HCT116 (cell line): ENCODE data around the gene DDX6. TPM values are rescaled to one million over a fixed set of nuclear protein-coding genes. Genes with fewer than 3 reads are reported as not detected.

Experiments
- ATAC-seq: fragments of 200-7000 bp; cut with Tn5 transposase; 2 replicates; pipeline ENCODE4 v1.9.1; 2020; ENCODE audit warnings: mild to moderate bottlenecking, moderate library complexity
- BruUV-seq: library from RNA; stranded (reverse); fragments of 400-500 nt; replicated peaks from 2 replicates; lab custom pipeline; 2021; lab: Mats Ljungman, UMichigan
- CTCF ChIA-PET: fragments of 300-600 bp; sonication (Branson Sonifier 250); formaldehyde crosslinking; loops from one replicate; lab custom pipeline; 2021; ENCODE audit warnings: antibody characterized with exemption; lab: Charles Lee
- POLR2A ChIA-PET: fragments of 300-600, 350-600 bp; sonication (Branson Sonifier 250); formaldehyde crosslinking; loops from one replicate; lab custom pipeline; 2021; ENCODE audit warnings: antibody characterized with exemption; lab: Charles Lee
- RAD21 ChIA-PET, 2 experiments: fragments of 300-600 bp; sonication (Branson Sonifier 250); formaldehyde crosslinking; loops; one replicate each; lab custom pipeline; 2023; ENCODE audit warnings: low total read pairs in 2 of 2; ENCODE audit not compliant: uncharacterized antibody in 2 of 2, unreplicated experiment in 2 of 2, low non-redundant PET in 1 of 2; lab: Charles Lee
- DNase-seq: peaks from one replicate; pipeline ENCODE4 v3.0.0-alpha.2; 2010; ENCODE audit warnings: low read depth, low spot score
- H2AFZ ChIP-seq: fragments of 200-600 bp; shearing (Covaris generic), sonication (generic); 2 replicates; pipeline ENCODE4 v1.6.1; 2017; ENCODE audit warnings: low read depth, mixed run types, mixed read lengths, antibody characterized with exemption, low read length; ENCODE audit not compliant: poor library complexity, severe bottlenecking
- H3K27ac ChIP-seq: 2 replicates; pipeline ENCODE4 v1.5.1; 2012; ENCODE audit warnings: low read depth, low read length
- H3K27me3 ChIP-seq: fragments of 200-600 bp; sonication (generic); 2 replicates; pipeline ENCODE4 v1.6.1; 2016; ENCODE audit warnings: mixed run types, low read length, mixed read lengths; ENCODE audit not compliant: insufficient read depth
- H3K36me3 ChIP-seq, 2 experiments: fragments of 200-500 bp in 1 of 2; fragments of 200-600 bp in 1 of 2; sonication (Bioruptor generic) in 1 of 2; sonication (generic) in 1 of 2; 2 replicates each; pipeline versions ENCODE4 v1.5.1 to v1.6.1; 2014 to 2016; ENCODE audit warnings: low read length in 2 of 2, inconsistent platforms in 1 of 2, mixed read lengths in 1 of 2, mixed run types in 1 of 2; ENCODE audit not compliant: insufficient read depth in 2 of 2, control insufficient read depth in 1 of 2
- H3K4me1 ChIP-seq, 2 experiments: fragments of 200-600 bp in 1 of 2; sonication (generic) in 1 of 2; 2 replicates each; pipeline versions ENCODE4 v1.5.1 to v1.6.1; 2012 to 2017; ENCODE audit warnings: low read length in 2 of 2, inconsistent platforms in 1 of 2, mild to moderate bottlenecking in 1 of 2, mixed read lengths in 1 of 2, mixed run types in 1 of 2, moderate library complexity in 1 of 2; ENCODE audit not compliant: insufficient read depth in 2 of 2, control insufficient read depth in 1 of 2
- H3K4me2 ChIP-seq: fragments of 200-600 bp; sonication (generic); 2 replicates; pipeline ENCODE4 v1.6.1; 2017; ENCODE audit warnings: mixed run types, low read length, mixed read lengths
- H3K4me3 ChIP-seq, 2 experiments: fragments of 200-600 bp in 1 of 2; sonication (generic) in 1 of 2; replicated peaks in 1 of 2; 2 replicates each; pipeline ENCODE4 v1.5.1; 2011 to 2016; ENCODE audit warnings: low read length in 2 of 2, control low read depth in 1 of 2, low read depth in 1 of 2, mild to moderate bottlenecking in 1 of 2, mixed read lengths in 1 of 2, mixed run types in 1 of 2
- H3K79me2 ChIP-seq: fragments of 200-600 bp; sonication (generic); 2 replicates; pipeline ENCODE4 v1.6.1; 2017; ENCODE audit warnings: mild to moderate bottlenecking, mixed run types, low read length, moderate library complexity, mixed read lengths; ENCODE audit not compliant: insufficient read depth
- H3K9ac ChIP-seq: fragments of 200-600 bp; sonication (generic); 2 replicates; pipeline ENCODE4 v1.6.1; 2016; ENCODE audit warnings: low read length, mixed read lengths
- H3K9me2 ChIP-seq: fragments of 200-600 bp; sonication (generic), shearing (Covaris generic); 2 replicates; pipeline ENCODE4 v1.6.1; 2017; ENCODE audit warnings: mixed run types, mild to moderate bottlenecking, moderate library complexity; ENCODE audit not compliant: insufficient read depth
- H3K9me3 ChIP-seq, 2 experiments: fragments of 200-500 bp in 1 of 2; fragments of 200-600 bp in 1 of 2; sonication (Bioruptor generic) in 1 of 2; sonication (generic) in 1 of 2; 2 replicates each; pipeline ENCODE4 v1.6.1; 2014 to 2017; ENCODE audit warnings: low read length in 2 of 2, mixed read lengths in 2 of 2, inconsistent platforms in 1 of 2, low read depth in 1 of 2, mild to moderate bottlenecking in 1 of 2, mixed run types in 1 of 2, moderate library complexity in 1 of 2; ENCODE audit not compliant: control insufficient read depth in 1 of 2, insufficient read depth in 1 of 2
- H4K20me1 ChIP-seq: fragments of 200-600 bp; sonication (generic), shearing (Covaris generic); 2 replicates; pipeline ENCODE4 v1.6.1; 2017; ENCODE audit warnings: mixed run types, mild to moderate bottlenecking, moderate library complexity; ENCODE audit not compliant: insufficient read depth
- CBX3 ChIP-seq: IDR thresholded peaks from 2 replicates; pipeline ENCODE4 v1.6.1; 2012; ENCODE audit warnings: low read depth
- EGR1 ChIP-seq: IDR thresholded peaks from 2 replicates; pipeline ENCODE4 v1.6.1; 2012; ENCODE audit warnings: low read depth
- ELF1 ChIP-seq: IDR thresholded peaks from 2 replicates; pipeline ENCODE4 v1.6.1; 2012; ENCODE audit warnings: low read depth, borderline replicate concordance
- EZH2phosphoT487 ChIP-seq: fragments of 200-600 bp; IDR thresholded peaks from 2 replicates; pipeline ENCODE4 v1.6.1; 2018; ENCODE audit warnings: antibody characterized with exemption, borderline replicate concordance
- JUND ChIP-seq: IDR thresholded peaks from 2 replicates; pipeline ENCODE4 v1.6.1; 2012
- POLR2A ChIP-seq: IDR thresholded peaks from 2 replicates; pipeline ENCODE4 v1.7.0; 2011; ENCODE audit warnings: borderline replicate concordance; ENCODE audit not compliant: insufficient read depth, insufficient read length; ENCODE audit errors: extremely low read depth
- POLR2AphosphoS5 ChIP-seq: IDR thresholded peaks from 2 replicates; pipeline ENCODE4 v1.6.1; 2011; ENCODE audit warnings: mild to moderate bottlenecking, low read depth, low read length, moderate library complexity
- RAD21 ChIP-seq: IDR thresholded peaks from 2 replicates; pipeline ENCODE4 v1.6.1; 2012; ENCODE audit warnings: low read depth, mild to moderate bottlenecking
- REST ChIP-seq: IDR thresholded peaks from 2 replicates; pipeline ENCODE4 v1.6.1; 2012; ENCODE audit warnings: low read depth
- SIN3A ChIP-seq: IDR thresholded peaks from 2 replicates; pipeline ENCODE4 v1.6.1; 2012; ENCODE audit warnings: low read depth
- SP1 ChIP-seq: IDR thresholded peaks from 2 replicates; pipeline ENCODE4 v1.6.1; 2012; ENCODE audit warnings: low read depth
- YY1 ChIP-seq: IDR thresholded peaks from 2 replicates; pipeline ENCODE4 v1.6.1; 2011; ENCODE audit warnings: low read length, low read depth, moderate library complexity, mild to moderate bottlenecking; ENCODE audit not compliant: insufficient replicate concordance; ENCODE audit errors: extremely low read depth
- ZFX ChIP-seq: fragments of 450-650 bp; IDR thresholded peaks from 2 replicates; pipeline ENCODE4 v1.6.1; 2017
- ZNF274 ChIP-seq: fragments of 200-500 bp; sonication (Bioruptor generic); IDR thresholded peaks from 2 replicates; pipeline ENCODE4 v1.6.1; 2014; ENCODE audit warnings: mild to moderate bottlenecking, low read depth, low read length, inconsistent platforms
- intact Hi-C: fragments of 100-400 bp; cut with micrococcal nuclease; formaldehyde crosslinking; loops from 2 replicates; pipeline ENCODE4 v1.10.0; 2022
- total RNA-seq: library from RNA; stranded (reverse); gene quantifications from one replicate; pipeline ENCODE4 v1.2.1, GENCODE V29; 2021; ENCODE audit not compliant: unreplicated experiment
- TF ChIP-seq, protein P1 (sequence below): IDR thresholded peaks from 2 replicates; pipeline ENCODE4 v1.6.1; 2011; ENCODE audit warnings: mild to moderate bottlenecking, low read length, moderate library complexity; ENCODE audit not compliant: insufficient replicate concordance; ENCODE audit errors: extremely low read depth
- TF ChIP-seq, protein P2 (sequence below): IDR thresholded peaks from 2 replicates; pipeline ENCODE4 v1.6.1; 2012
- TF ChIP-seq, protein P3 (sequence below): IDR thresholded peaks from 2 replicates; pipeline ENCODE4 v1.6.1; 2012

The DDX6 gene
- total RNA-seq, 1 experiment from 2014 or later, result 150 TPM

- no peak overlapping the region for H3K27ac ChIP-seq
Observed at GRCh38 chr11:118757876-118758399, 33.0 kb downstream of the DDX6 start.

More at GRCh38 chr11:118757876-118758399, 33.0 kb downstream of the DDX6 start:
- Histone ChIP-seq H3K4me3 (no peak overlapping the region), H3K79me2 (peaks cover 45% of the 10 kb centered on the region), H3K9me2 (no peaks in the 10 kb centered on the region), H3K4me2 (no peak overlapping the region), H4K20me1 (peaks cover 5% of the 10 kb centered on the region; the same call in 1 of the 2 replicates), H3K27me3 (no peaks in the 10 kb centered on the region), H3K9me3 (no peaks in the 10 kb centered on the region), H3K36me3 (peaks cover 59 to 74% of the 10 kb centered on the region in 2 experiments), H3K9ac (no peak overlapping the region), H3K4me1 (no peaks in the 10 kb centered on the region), H2AFZ (no peak overlapping the region)
- ATAC-seq, result no peak
- DNase-seq, result no peak
- TF ChIP-seq ELF1 (no peak), POLR2AphosphoS5 (no peak), EGR1 (no peak), CBX3 (no peak), SP1 (no peak), RAD21 (no peak), ZNF274 (no peak), YY1 (no peak), ZFX (no peak), JUND (no peak), SIN3A (no peak), REST (no peak), POLR2A (no peak), EZH2phosphoT487 (no peak)
- TF ChIP-seq, protein P1, sequence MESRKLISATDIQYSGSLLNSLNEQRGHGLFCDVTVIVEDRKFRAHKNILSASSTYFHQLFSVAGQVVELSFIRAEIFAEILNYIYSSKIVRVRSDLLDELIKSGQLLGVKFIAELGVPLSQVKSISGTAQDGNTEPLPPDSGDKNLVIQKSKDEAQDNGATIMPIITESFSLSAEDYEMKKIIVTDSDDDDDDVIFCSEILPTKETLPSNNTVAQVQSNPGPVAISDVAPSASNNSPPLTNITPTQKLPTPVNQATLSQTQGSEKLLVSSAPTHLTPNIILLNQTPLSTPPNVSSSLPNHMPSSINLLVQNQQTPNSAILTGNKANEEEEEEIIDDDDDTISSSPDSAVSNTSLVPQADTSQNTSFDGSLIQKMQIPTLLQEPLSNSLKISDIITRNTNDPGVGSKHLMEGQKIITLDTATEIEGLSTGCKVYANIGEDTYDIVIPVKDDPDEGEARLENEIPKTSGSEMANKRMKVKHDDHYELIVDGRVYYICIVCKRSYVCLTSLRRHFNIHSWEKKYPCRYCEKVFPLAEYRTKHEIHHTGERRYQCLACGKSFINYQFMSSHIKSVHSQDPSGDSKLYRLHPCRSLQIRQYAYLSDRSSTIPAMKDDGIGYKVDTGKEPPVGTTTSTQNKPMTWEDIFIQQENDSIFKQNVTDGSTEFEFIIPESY, result no peak
- TF ChIP-seq, protein P2, sequence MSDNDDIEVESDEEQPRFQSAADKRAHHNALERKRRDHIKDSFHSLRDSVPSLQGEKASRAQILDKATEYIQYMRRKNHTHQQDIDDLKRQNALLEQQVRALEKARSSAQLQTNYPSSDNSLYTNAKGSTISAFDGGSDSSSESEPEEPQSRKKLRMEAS, result no peak
- TF ChIP-seq, protein P3, sequence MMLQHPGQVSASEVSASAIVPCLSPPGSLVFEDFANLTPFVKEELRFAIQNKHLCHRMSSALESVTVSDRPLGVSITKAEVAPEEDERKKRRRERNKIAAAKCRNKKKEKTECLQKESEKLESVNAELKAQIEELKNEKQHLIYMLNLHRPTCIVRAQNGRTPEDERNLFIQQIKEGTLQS, result no peak
- intact Hi-C loops, result no loop called here
- no TSS peak for BruUV-seq
- POLR2A ChIA-PET, result no interaction called here
- RAD21 ChIA-PET, result no interaction called here
- CTCF ChIA-PET, result interaction anchor here (1.3 kb wide), 1 partner anchor 69 kb away, joined by 3 read pairs; no protein-coding TSS in a partner anchor
